Measurements from ENCODE around the gene CDH4.

CDH4 gene

DNA sequence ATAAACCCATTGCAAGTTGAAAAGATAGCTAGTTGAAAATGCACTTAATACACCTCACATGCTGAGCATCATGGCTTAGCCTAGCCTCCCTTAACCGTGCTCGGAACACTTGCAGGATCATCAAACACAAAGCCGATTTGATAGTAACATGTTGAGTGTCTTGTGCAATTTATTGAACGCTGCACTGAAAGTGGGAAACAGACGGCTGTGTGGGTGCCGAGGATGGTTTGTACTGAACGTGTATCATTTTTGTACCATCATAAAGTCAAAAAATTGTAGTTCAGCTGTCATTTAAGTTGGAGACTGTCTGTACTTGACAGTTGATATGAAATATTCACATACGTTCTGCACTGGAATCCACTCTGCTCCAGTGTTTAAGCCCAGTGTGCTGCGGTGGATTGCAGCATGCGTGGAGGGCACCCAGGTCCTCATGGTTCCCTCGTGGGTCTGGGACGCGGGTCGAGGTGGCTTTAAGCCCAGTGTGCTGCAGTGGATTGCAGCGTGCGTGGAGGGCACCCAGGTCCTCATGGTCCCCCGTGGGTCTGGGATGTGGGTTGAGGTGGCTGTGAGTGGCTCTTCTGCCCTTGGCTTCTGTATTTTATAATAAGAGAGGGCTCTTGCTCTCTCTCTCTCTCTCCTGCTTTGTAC lies 77.0 kb downstream of the CDH4 start:
- no peak for DNase-seq (ENCODE audit: low read depth)

DNA sequence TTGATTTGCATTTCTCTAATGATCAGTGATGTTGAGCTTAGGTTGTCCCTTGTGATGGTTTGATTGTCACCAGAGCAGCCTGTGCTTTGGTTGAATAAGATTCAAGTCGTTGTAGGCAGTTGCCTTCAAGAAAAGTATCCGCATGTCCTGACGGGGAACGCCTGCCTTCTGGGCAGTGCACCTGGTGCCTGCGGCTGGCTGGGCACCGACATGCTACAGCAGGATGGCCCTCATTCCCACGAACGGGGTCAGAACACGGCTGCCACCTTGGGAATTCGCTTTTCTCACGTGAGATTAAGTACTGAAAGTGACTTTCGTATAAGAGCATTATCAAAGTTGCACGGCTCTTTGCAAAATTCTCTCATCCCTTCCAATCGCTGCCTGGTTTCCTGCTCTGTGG lies 78.4 kb downstream of the CDH4 start:
- DNase-seq (ENCODE audit: low read depth): no peak

GRCh38 chr20:61331543-61331942 lies 79.5 kb downstream of the CDH4 start:
- DNase-seq (ENCODE audit: low read depth): no peak

- no peak for DNase-seq (ENCODE audit: low read depth)
Observed at GRCh38 chr20:61332016-61332975, 80.2 kb downstream of the CDH4 start.

GRCh38 chr20:61333484-61334108 lies 81.5 kb downstream of the CDH4 start:
- no peak for DNase-seq (ENCODE audit: low read depth)

- DNase-seq (ENCODE audit: low read depth): no peak
Observed at GRCh38 chr20:61340157-61340556, 88.1 kb downstream of the CDH4 start.

DNA sequence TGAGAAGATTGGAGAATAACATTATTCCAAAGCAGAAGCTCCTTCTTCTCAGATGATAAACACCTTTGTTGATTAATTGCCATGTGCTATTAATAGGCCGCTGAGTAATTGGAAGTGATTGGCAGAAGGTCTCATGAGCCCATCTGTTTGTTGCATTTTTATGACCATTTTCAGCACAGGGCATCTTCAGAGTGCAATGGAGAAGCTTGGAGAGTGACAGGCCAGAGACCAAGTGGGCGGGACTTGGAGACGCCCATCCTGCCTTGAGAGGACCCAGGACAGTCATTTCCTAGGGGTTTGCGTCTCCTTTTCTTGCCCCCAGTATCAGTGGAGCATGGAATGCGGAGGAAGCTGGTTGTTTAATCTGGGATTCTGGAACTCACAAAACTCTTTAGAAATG lies 89.5 kb downstream of the CDH4 start:
- no peak for DNase-seq (ENCODE audit: low read depth)

- DNase-seq (ENCODE audit: low read depth): no peak
Observed at GRCh38 chr20:61343934-61344333, 91.9 kb downstream of the CDH4 start.

GRCh38 chr20:61345656-61346055 lies 93.6 kb downstream of the CDH4 start:
- no peak for DNase-seq (ENCODE audit: low read depth)

DNA sequence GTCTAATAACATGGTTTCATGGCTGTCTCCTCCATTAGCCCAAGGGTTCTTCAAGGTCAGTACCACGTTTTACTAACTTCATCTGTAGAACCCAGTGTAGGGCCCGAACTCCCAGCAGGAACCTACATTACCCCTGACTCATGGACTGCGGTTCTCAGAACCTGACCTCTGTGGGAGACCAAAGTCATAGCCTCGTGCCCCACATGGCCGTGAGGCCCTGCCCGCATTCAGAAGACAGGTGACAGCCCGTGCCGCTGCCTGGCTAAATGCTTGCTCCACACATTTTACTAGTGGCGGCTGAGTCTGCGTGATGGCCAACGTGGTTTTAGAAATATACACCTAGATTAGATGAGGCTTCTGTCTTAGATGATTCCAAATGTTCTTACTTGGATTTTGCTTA lies 94.9 kb downstream of the CDH4 start:
- no peak for DNase-seq (ENCODE audit: low read depth)

- no peak for DNase-seq (ENCODE audit: low read depth)
Observed at GRCh38 chr20:61347443-61347842, 95.4 kb downstream of the CDH4 start.

- DNase-seq (ENCODE audit: low read depth): no peak
Observed at GRCh38 chr20:61349447-61350165, 97.5 kb downstream of the CDH4 start.

GRCh38 chr20:61350500-61351250 lies 98.6 kb downstream of the CDH4 start:
- DNase-seq (ENCODE audit: low read depth): no peak

- no peak for DNase-seq (ENCODE audit: low read depth)
Observed at GRCh38 chr20:61352346-61353260, 100.5 kb downstream of the CDH4 start.

GRCh38 chr20:61353261-61354000 lies 101.4 kb downstream of the CDH4 start:
- DNase-seq (ENCODE audit: low read depth): no peak

GRCh38 chr20:61354001-61354390 lies 101.9 kb downstream of the CDH4 start:
- no peak for DNase-seq (ENCODE audit: low read depth)

GRCh38 chr20:61354501-61354900 lies 102.4 kb downstream of the CDH4 start:
- DNase-seq (ENCODE audit: low read depth): no peak

- no peak for DNase-seq (ENCODE audit: low read depth)
Observed at GRCh38 chr20:61354901-61355495, 102.9 kb downstream of the CDH4 start.

GRCh38 chr20:61355585-61355984 lies 103.5 kb downstream of the CDH4 start:
- DNase-seq (ENCODE audit: low read depth): no peak
